SK-N-SH treated with all-trans-retinoic acid at 6 μM for 48 hours (cell line): Measurements from ENCODE around the gene MYL2.

ENCODE experiments used
- ATAC-seq: fragments of 200-7000 bp; cut with Tn5 transposase; 3 replicates; pipeline ENCODE4 v1.9.1; 2020; ENCODE audit warnings: mild to moderate bottlenecking, moderate library complexity
- BACH2 ChIP-seq: fragments of 250-450 bp; sonication (Bioruptor Pico); IDR thresholded peaks from 2 replicates; pipeline ENCODE4 v1.9.0; 2021; ENCODE audit warnings: mild to moderate bottlenecking, borderline replicate concordance
- ESRRG ChIP-seq: fragments of 250-450 bp; sonication (Bioruptor Pico); IDR thresholded peaks from 2 replicates; pipeline ENCODE4 v1.6.1; 2021; ENCODE audit warnings: mild to moderate bottlenecking
- GLIS3 ChIP-seq: fragments of 250-450 bp; sonication (Bioruptor Pico); IDR thresholded peaks from 2 replicates; pipeline ENCODE4 v1.5.0; 2020; ENCODE audit warnings: mild to moderate bottlenecking, moderate library complexity
- ISL1 ChIP-seq: fragments of 250-450 bp; sonication (Bioruptor Pico); IDR thresholded peaks from 2 replicates; pipeline ENCODE4 v2.1.2; 2022; ENCODE audit warnings: mild to moderate bottlenecking, moderate library complexity
- OSR1 ChIP-seq: fragments of 250-450 bp; sonication (Bioruptor Pico); IDR thresholded peaks from 2 replicates; pipeline ENCODE4 v1.8.0; 2022; ENCODE audit warnings: moderate library complexity, mild to moderate bottlenecking, inconsistent platforms
- PPARA ChIP-seq: fragments of 250-450 bp; sonication (Bioruptor Pico); IDR thresholded peaks from 2 replicates; pipeline ENCODE4 v1.5.0; 2020; ENCODE audit warnings: mild to moderate bottlenecking, borderline replicate concordance
- RARB ChIP-seq: fragments of 250-450 bp; sonication (Bioruptor Pico); IDR thresholded peaks from 2 replicates; pipeline ENCODE4 v1.8.0; 2021; ENCODE audit warnings: mild to moderate bottlenecking, moderate library complexity
- SNAI2 ChIP-seq: fragments of 250-450 bp; sonication (Bioruptor Pico); IDR thresholded peaks from 2 replicates; pipeline ENCODE4 v1.5.0; 2020; ENCODE audit warnings: mild to moderate bottlenecking, moderate library complexity
- TCF4 ChIP-seq: fragments of 250-450 bp; sonication (Bioruptor Pico); IDR thresholded peaks from 2 replicates; pipeline ENCODE4 v1.8.0; 2021; ENCODE audit warnings: mild to moderate bottlenecking, moderate library complexity, borderline replicate concordance
- TOX ChIP-seq: fragments of 250-450 bp; sonication (Bioruptor Pico); IDR thresholded peaks from 2 replicates; pipeline ENCODE4 v1.8.0; 2021; ENCODE audit warnings: mild to moderate bottlenecking, moderate library complexity, borderline replicate concordance
- ZC3H10 ChIP-seq: fragments of 250-450 bp; sonication (Bioruptor Pico); IDR thresholded peaks from 2 replicates; pipeline ENCODE4 v1.5.1; 2021; ENCODE audit warnings: mild to moderate bottlenecking, moderate library complexity
- ZFP3 ChIP-seq: fragments of 250-450 bp; sonication (Bioruptor Pico); IDR thresholded peaks from 2 replicates; pipeline ENCODE4 v1.5.0; 2020; ENCODE audit warnings: mild to moderate bottlenecking, moderate library complexity
- ZFP30 ChIP-seq: fragments of 450-650 bp; formaldehyde crosslinking; IDR thresholded peaks from 2 replicates; pipeline ENCODE4 v1.5.0; 2022; ENCODE audit warnings: mild to moderate bottlenecking, moderate library complexity
- ZNF565 ChIP-seq: fragments of 450-650 bp; formaldehyde crosslinking; conservative IDR thresholded peaks from 2 replicates; pipeline ENCODE4 v1.5.0; 2020; ENCODE audit warnings: low read depth, mild to moderate bottlenecking, moderate library complexity
- ZNF70 ChIP-seq: fragments of 450-650 bp; formaldehyde crosslinking; IDR thresholded peaks from 2 replicates; pipeline ENCODE4 v1.5.0; 2020; ENCODE audit warnings: mild to moderate bottlenecking, moderate library complexity
- ZNF8 ChIP-seq: fragments of 450-650 bp; formaldehyde crosslinking; IDR thresholded peaks from 2 replicates; pipeline ENCODE4 v1.5.0; 2020; ENCODE audit warnings: mild to moderate bottlenecking, moderate library complexity
- TF ChIP-seq, protein P1 (sequence below): fragments of 250-450 bp; sonication (Bioruptor Pico); IDR thresholded peaks from 2 replicates; pipeline ENCODE4 v1.5.0; 2020; ENCODE audit warnings: mild to moderate bottlenecking, moderate library complexity
- TF ChIP-seq, protein P2 (sequence below): fragments of 250-450 bp; sonication (Bioruptor Pico); IDR thresholded peaks from 2 replicates; pipeline ENCODE4 v1.5.1; 2021; ENCODE audit warnings: mild to moderate bottlenecking, moderate library complexity
- TF ChIP-seq, protein P3 (sequence below): fragments of 250-450 bp; sonication (Bioruptor Pico); IDR thresholded peaks from 2 replicates; pipeline ENCODE4 v1.8.0; 2020; ENCODE audit warnings: mild to moderate bottlenecking, moderate library complexity, borderline replicate concordance
- TF ChIP-seq, protein P4 (sequence below): fragments of 250-450 bp; sonication (Bioruptor Pico); IDR thresholded peaks from 2 replicates; pipeline ENCODE4 v1.5.1; 2020; ENCODE audit warnings: low read depth, mild to moderate bottlenecking, moderate library complexity
- TF ChIP-seq, protein P5 (sequence below): fragments of 250-450 bp; sonication (Bioruptor Pico); IDR thresholded peaks from 2 replicates; pipeline ENCODE4 v1.8.0; 2021; ENCODE audit warnings: low read depth, mild to moderate bottlenecking, moderate library complexity, borderline replicate concordance

The MYL2 gene

DNA sequence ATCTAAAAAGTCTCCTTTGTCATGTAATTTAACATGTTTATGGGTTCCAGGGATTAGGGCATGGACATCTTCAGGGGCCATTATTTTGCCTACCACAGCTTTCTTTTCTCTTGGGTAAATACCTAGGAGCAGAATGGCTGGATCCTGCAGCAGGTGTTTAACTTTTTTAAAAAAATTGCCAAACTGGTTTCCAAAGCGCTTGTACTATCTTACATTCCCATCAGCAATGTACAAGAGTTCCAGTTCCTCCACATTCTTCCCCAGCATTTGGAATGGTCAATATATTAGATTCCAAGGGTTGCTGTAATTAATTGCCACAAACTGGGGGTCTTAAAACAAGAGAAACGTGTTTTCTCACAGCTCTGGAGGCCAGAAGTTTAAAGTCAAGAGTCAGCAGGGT lies 27.7 kb upstream of the MYL2 start:
- TF ChIP-seq, protein P1, sequence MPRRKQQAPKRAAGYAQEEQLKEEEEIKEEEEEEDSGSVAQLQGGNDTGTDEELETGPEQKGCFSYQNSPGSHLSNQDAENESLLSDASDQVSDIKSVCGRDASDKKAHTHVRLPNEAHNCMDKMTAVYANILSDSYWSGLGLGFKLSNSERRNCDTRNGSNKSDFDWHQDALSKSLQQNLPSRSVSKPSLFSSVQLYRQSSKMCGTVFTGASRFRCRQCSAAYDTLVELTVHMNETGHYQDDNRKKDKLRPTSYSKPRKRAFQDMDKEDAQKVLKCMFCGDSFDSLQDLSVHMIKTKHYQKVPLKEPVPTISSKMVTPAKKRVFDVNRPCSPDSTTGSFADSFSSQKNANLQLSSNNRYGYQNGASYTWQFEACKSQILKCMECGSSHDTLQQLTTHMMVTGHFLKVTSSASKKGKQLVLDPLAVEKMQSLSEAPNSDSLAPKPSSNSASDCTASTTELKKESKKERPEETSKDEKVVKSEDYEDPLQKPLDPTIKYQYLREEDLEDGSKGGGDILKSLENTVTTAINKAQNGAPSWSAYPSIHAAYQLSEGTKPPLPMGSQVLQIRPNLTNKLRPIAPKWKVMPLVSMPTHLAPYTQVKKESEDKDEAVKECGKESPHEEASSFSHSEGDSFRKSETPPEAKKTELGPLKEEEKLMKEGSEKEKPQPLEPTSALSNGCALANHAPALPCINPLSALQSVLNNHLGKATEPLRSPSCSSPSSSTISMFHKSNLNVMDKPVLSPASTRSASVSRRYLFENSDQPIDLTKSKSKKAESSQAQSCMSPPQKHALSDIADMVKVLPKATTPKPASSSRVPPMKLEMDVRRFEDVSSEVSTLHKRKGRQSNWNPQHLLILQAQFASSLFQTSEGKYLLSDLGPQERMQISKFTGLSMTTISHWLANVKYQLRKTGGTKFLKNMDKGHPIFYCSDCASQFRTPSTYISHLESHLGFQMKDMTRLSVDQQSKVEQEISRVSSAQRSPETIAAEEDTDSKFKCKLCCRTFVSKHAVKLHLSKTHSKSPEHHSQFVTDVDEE, result no peak
- no peak for TF ChIP-seq OSR1 (CRISPR knock-in tag)
- TF ChIP-seq, protein P2, sequence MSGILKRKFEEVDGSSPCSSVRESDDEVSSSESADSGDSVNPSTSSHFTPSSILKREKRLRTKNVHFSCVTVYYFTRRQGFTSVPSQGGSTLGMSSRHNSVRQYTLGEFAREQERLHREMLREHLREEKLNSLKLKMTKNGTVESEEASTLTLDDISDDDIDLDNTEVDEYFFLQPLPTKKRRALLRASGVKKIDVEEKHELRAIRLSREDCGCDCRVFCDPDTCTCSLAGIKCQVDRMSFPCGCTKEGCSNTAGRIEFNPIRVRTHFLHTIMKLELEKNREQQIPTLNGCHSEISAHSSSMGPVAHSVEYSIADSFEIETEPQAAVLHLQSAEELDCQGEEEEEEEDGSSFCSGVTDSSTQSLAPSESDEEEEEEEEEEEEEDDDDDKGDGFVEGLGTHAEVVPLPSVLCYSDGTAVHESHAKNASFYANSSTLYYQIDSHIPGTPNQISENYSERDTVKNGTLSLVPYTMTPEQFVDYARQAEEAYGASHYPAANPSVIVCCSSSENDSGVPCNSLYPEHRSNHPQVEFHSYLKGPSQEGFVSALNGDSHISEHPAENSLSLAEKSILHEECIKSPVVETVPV, result no peak
- TF ChIP-seq ZNF8 (CRISPR knock-in tag), result no peak
- no peak for TF ChIP-seq ESRRG
- TF ChIP-seq PPARA, result no peak
- TF ChIP-seq ZNF70 (CRISPR knock-in tag), result no peak
- no peak for TF ChIP-seq ZFP3
- no peak for TF ChIP-seq ISL1 (CRISPR knock-in tag)
- no peak for TF ChIP-seq ZFP30 (CRISPR knock-in tag)
- no peak for TF ChIP-seq ZNF565 (CRISPR knock-in tag)
- TF ChIP-seq, protein P3, sequence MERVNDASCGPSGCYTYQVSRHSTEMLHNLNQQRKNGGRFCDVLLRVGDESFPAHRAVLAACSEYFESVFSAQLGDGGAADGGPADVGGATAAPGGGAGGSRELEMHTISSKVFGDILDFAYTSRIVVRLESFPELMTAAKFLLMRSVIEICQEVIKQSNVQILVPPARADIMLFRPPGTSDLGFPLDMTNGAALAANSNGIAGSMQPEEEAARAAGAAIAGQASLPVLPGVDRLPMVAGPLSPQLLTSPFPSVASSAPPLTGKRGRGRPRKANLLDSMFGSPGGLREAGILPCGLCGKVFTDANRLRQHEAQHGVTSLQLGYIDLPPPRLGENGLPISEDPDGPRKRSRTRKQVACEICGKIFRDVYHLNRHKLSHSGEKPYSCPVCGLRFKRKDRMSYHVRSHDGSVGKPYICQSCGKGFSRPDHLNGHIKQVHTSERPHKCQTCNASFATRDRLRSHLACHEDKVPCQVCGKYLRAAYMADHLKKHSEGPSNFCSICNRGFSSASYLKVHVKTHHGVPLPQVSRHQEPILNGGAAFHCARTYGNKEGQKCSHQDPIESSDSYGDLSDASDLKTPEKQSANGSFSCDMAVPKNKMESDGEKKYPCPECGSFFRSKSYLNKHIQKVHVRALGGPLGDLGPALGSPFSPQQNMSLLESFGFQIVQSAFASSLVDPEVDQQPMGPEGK (CRISPR knock-in tag), result no peak
- no peak for TF ChIP-seq BACH2
- TF ChIP-seq TCF4, result no peak
- TF ChIP-seq, all 23 proteins: peak for 0
- no peak for ATAC-seq

DNA sequence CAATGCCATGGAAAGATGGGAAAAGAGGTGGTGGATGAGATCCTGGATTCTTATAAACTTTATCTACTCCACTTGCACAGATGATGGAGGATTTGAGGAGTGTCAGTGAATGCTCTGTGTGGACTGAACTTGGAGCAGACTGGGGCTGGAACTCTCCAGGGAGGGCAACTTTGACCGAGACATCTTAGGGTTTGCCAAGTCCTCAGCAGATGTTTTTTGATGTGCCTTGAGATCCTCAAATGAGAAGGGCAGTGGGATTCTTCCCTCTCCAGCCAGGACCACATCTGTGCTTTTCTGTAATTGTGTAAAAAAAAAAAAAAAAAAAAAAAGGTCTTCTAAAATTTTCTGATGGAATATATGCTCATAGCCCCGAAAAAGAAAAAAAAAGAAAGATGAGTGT lies 23.0 kb upstream of the MYL2 start:
- no peak for ATAC-seq
- no peak for TF ChIP-seq BACH2
- TF ChIP-seq, protein P1, result no peak
- TF ChIP-seq, protein P4, sequence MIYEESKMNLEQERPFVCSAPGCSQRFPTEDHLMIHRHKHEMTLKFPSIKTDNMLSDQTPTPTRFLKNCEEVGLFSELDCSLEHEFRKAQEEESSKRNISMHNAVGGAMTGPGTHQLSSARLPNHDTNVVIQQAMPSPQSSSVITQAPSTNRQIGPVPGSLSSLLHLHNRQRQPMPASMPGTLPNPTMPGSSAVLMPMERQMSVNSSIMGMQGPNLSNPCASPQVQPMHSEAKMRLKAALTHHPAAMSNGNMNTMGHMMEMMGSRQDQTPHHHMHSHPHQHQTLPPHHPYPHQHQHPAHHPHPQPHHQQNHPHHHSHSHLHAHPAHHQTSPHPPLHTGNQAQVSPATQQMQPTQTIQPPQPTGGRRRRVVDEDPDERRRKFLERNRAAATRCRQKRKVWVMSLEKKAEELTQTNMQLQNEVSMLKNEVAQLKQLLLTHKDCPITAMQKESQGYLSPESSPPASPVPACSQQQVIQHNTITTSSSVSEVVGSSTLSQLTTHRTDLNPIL, result no peak
- TF ChIP-seq ZFP3, result no peak
- TF ChIP-seq, protein P2, result no peak
- TF ChIP-seq ESRRG, result no peak
- TF ChIP-seq OSR1 (CRISPR knock-in tag), result no peak
- TF ChIP-seq TOX (CRISPR knock-in tag), result no peak
- TF ChIP-seq, protein P3 (CRISPR knock-in tag), result no peak
- no peak for TF ChIP-seq GLIS3 (CRISPR knock-in tag)
- TF ChIP-seq ZNF8 (CRISPR knock-in tag), result no peak
- TF ChIP-seq, protein P5, sequence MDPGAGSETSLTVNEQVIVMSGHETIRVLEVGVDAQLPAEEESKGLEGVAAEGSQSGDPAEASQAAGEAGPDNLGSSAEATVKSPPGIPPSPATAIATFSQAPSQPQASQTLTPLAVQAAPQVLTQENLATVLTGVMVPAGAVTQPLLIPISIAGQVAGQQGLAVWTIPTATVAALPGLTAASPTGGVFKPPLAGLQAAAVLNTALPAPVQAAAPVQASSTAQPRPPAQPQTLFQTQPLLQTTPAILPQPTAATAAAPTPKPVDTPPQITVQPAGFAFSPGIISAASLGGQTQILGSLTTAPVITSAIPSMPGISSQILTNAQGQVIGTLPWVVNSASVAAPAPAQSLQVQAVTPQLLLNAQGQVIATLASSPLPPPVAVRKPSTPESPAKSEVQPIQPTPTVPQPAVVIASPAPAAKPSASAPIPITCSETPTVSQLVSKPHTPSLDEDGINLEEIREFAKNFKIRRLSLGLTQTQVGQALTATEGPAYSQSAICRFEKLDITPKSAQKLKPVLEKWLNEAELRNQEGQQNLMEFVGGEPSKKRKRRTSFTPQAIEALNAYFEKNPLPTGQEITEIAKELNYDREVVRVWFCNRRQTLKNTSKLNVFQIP (CRISPR knock-in tag), result no peak
- no peak for TF ChIP-seq ISL1 (CRISPR knock-in tag)
- no peak for TF ChIP-seq ZC3H10 (CRISPR knock-in tag)
- no peak for TF ChIP-seq RARB (CRISPR knock-in tag)
- no peak for TF ChIP-seq ZNF70 (CRISPR knock-in tag)
- no peak for TF ChIP-seq SNAI2 (CRISPR knock-in tag)
